ENCODE results near the gene ADA.

ADA gene

GRCh38 chr20:44580581-44581268, 70.8 kb downstream of the ADA start:
- DNase-seq (ENCODE audit: low read depth in 2 of 2) = no peak

DNA sequence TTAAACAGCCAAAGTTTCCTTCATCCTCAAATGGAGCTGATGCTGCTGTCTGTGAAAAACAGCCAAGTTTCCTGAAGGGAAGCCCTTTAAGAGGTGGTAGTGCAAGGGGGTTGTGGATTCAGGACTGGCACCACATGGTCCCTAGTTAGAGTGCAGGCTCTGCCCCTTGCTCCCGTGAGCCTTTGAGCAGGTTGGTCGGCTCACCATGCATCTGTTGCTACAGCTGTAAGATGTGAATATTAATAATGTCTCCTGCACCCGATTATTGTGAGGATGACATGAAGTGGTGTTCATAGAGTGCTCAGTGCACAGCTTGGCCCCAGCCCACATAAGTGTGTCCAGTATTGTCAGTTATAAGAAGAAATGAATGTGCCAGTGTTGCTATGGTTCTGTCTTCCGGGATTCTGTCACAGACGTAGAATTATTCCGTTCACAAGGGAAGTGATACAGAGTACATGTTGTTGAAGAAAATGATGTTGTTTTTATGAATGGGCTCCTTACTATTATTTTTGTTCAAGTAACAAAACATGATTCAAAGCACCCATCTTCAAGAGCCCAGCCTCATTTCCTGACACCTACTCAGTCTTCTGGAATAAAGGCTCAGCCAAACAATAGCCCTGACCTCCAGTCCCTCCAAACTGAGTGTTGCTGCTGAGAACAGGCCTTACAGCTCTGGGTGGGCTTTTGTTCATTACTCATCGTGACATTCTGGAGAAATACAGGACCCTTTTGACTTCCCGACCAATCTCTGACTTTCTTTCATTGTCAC, 72.0 kb downstream of the ADA start:
- DNase-seq (ENCODE audit: low read depth in 2 of 2) = no peak

- DNase-seq (ENCODE audit: low read depth in 2 of 2) = no peak
Measured at GRCh38 chr20:44576297-44576696, 75.2 kb downstream of the ADA start.

DNA sequence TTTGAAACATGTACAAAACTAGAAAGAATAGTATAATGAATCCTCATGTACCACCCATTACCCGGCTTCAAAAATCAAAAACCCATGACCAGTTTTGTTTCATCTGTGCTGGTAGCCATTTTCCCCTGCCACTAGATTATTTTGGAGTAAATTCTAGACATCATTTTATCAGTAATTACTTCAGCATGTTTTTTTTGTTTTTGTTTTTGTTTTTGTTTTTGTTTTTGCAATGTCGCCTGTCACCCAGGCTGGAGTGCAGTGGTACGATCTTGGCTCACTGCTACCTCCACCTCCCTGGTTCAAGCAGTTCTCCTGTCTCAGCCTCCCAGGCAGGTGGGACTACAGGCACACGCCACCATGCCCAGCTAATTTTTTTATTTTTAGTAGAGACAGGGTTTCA, 77.1 kb downstream of the ADA start:
- no peak for DNase-seq (ENCODE audit: low read depth in 2 of 2)

DNA sequence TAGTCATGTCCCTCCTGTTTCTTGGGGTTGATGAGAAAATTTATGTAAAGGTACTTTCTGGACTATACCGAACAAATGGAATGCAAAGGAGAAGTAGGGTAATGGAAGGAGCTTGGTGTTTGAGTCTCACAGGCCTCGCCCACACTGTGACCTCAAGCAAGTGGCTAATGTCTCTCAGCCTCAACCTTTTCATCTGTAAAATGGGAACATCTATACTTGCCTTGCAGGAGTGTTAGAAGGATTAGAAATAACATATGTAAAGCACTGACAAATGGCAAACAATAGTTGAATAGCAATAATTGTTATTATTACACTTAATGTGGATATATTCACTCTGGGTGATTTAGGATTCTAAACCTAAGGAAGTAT, 78.0 kb downstream of the ADA start:
- no peak for DNase-seq (ENCODE audit: low read depth in 2 of 2)

DNA sequence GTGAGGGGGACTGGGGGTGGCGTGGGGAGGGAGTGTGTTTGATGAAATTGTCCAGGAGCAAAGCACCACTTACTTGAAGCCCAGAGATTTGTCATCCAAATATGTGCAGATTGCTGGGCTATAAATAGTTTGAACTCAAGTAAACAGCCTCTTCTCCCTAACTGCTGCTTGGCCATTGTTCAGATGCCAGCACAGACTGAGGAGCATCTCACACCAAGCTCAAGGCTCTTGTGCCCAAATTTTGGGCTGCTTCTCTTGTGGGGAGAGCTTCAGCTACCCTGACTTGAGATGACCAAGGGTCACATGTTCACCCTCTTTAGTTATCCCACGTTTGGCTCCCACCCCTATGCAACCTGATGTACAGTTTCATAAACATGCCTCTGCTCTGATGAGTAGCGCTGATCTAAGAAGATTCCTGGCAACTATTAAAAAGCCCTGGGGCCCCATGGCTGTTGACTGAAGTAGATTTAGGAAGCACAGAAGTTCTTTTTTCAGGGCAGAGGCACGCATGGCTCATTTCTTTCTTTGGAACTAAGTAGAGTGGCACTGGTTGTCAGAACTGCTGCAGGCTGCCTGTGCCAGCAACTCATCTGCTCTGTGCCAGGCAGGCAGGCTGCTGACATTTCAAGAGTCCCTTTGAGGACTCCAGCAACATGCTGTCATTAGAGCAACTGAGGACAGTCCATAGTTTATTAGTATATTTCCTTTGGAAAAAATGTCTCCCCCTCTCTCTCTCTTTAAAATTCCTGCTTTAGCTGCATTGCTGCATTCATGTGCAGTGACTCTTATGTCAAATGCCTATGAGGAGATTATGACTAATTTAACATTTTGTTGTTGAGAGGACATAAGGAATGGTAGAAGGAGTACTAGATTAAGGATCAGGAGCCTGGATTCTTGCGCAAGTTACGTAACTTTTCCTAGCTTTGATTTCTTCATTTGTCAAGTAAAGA, 78.7 kb downstream of the ADA start:
- no peak for DNase-seq (ENCODE audit: low read depth in 2 of 2)

DNA sequence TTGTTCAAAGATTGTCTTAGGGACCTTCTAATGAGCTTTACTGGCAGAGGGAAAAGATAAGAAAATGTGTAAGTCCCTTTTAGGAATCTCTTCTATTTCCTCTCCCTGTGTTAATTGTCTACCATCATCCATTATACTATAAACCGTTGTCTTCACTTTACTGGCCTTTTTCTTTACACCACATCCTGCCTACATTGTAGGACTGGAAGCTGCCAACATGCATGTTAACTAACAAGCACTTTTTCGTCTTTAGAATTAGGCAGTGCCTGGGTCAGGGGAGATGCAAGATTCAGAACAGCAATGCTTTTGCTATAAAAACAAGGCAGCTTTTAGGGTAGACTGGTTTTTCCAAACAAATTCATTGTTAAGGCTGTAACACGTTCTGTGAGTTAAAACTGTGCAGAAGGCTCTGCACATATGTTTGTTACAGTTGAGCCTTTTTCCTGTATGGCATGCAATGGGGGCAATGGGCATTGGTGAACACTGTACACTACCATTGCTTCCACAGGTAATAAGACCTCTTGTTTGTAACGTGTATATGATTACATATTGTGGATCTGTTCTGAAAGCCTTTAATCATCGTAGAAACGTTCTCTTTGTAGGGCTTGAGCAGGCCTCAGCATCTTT, 80.0 kb downstream of the ADA start:
- no peak for DNase-seq (ENCODE audit: low read depth in 2 of 2)

DNA sequence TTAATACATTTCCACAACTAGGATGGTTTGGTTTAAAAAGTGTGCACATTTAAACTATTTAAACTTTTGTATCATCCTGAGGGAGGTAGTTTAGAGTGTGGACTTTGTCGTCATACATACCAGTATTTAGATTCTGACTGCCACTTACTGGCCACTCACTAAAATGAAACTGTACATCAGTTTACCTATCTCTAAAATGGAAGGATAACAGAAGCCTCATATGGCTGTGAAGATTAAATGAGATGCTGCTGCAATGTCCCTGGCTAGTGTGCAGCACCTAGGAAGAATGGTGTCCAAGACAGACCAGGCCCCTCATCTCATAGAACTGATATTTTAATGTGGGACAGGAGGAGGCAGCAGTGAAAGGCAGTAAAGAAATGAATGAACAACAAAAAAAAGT, 81.1 kb downstream of the ADA start:
- no peak for DNase-seq (ENCODE audit: low read depth in 2 of 2)
